ENCODE results near the gene RHOH. TPM values are rescaled to one million over a fixed set of nuclear protein-coding genes. Genes with fewer than 3 reads are reported as not detected.

RHOH gene
- total and polyA plus RNA-seq, 9 of the 15 experiments (the other 6 are each of a cell fraction or from before 2014, with no cell fraction given): 14.3 to 37.7 (median 23.2) TPM

GRCh38 chr4:40199999-40200874 lies 3.4 kb downstream of the RHOH start (continued):
- TF ChIP-seq SAFB2 (IDR thresholded peaks at IDR 0.05; ENCODE audit: borderline replicate concordance, low read depth, low read length, severe bottlenecking) (no peak), PREB (CRISPR knock-in tag; IDR thresholded peaks at IDR 0.05) (no peak), POLR2H (tag; IDR thresholded peaks at IDR 0.05; ENCODE audit: low read depth) (no peak), RBM34 (IDR thresholded peaks at IDR 0.05; ENCODE audit: borderline replicate concordance, insufficient read depth, low read length) (no peak), ZFPM2 (CRISPR knock-in tag; IDR thresholded peaks at IDR 0.05) (no peak), CREM (IDR thresholded peaks at IDR 0.05; ENCODE audit: low read depth) (peak; percentile 5; the same call in 1 of the 2 replicates), ZSCAN29 (IDR thresholded peaks at IDR 0.05) (no peak), XRCC5 (IDR thresholded peaks at IDR 0.05; ENCODE audit: low read depth, low read length) (no peak), TEAD2 (tag; IDR thresholded peaks at IDR 0.05) (no peak)
- TF ChIP-seq, protein P1, sequence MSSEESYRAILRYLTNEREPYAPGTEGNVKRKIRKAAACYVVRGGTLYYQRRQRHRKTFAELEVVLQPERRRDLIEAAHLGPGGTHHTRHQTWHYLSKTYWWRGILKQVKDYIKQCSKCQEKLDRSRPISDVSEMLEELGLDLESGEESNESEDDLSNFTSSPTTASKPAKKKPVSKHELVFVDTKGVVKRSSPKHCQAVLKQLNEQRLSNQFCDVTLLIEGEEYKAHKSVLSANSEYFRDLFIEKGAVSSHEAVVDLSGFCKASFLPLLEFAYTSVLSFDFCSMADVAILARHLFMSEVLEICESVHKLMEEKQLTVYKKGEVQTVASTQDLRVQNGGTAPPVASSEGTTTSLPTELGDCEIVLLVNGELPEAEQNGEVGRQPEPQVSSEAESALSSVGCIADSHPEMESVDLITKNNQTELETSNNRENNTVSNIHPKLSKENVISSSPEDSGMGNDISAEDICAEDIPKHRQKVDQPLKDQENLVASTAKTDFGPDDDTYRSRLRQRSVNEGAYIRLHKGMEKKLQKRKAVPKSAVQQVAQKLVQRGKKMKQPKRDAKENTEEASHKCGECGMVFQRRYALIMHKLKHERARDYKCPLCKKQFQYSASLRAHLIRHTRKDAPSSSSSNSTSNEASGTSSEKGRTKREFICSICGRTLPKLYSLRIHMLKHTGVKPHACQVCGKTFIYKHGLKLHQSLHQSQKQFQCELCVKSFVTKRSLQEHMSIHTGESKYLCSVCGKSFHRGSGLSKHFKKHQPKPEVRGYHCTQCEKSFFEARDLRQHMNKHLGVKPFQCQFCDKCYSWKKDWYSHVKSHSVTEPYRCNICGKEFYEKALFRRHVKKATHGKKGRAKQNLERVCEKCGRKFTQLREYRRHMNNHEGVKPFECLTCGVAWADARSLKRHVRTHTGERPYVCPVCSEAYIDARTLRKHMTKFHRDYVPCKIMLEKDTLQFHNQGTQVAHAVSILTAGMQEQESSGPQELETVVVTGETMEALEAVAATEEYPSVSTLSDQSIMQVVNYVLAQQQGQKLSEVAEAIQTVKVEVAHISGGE (CRISPR knock-in tag; IDR thresholded peaks at IDR 0.05): no peak
- TF ChIP-seq, protein P2, sequence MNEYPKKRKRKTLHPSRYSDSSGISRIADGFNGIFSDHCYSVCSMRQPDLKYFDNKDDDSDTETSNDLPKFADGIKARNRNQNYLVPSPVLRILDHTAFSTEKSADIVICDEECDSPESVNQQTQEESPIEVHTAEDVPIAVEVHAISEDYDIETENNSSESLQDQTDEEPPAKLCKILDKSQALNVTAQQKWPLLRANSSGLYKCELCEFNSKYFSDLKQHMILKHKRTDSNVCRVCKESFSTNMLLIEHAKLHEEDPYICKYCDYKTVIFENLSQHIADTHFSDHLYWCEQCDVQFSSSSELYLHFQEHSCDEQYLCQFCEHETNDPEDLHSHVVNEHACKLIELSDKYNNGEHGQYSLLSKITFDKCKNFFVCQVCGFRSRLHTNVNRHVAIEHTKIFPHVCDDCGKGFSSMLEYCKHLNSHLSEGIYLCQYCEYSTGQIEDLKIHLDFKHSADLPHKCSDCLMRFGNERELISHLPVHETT (CRISPR knock-in tag; conservative IDR thresholded peaks at IDR 0.05 in 1 of 2, IDR thresholded peaks at IDR 0.05 in 1 of 2): no peak

Measured in K562 (cell line).